ENCODE results near the gene DDX23.
"Not testable (repeated sequence)": the region's sequence is repeated elsewhere in the genome, so short reads cannot be mapped to it uniquely, and the experiment has no call there.

Gene DDX23

DNA sequence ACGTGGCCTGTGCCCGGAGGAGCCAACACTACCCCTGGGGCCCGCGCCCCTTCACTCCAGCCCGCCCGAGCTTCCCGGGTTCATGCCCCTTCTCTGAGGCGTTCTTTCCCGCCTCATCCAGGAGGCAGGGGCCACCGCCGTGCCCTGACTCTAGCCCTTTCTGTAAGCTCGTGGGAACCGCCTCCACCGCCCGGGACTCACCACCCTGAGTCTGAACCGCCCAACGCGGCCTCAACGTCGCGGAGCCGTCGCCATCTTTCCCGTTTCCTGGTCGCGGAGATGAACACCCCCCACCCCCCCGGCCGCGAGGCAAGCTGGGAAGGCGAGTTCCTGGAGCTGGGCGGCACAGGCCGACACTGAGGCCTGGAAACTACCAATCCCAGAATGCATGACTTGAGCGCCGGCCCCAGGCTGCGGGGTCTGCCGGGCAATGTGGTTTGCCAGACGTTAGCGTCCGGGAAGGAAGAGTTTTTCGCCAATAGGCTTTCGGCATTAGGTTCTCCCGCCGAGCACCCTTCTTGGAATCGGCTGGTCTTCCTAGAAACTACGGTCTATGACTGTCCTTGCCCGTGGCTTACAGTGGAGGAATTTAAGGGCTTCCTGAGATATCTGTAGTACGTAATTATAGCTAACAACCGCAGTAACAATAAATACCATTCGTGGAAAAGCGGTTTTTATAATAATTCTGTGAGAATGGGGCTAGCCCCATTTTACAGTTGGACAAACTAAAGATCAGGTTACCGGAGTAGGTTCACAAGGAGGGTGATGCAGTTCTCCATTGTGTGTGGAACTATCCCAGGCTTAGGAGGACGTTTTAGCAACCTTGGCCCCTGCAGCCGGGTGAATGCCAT, at the start of gene DDX23:
DDX23 (minus strand) TSS at position 281 of the 851 bp plus-strand sequence. CDS start 6,381 bp downstream, outside the sequence.
- in situ Hi-C loops (cut with HindIII; ENCODE audit: low sequenced_read_pairs): no loop called here

DNA sequence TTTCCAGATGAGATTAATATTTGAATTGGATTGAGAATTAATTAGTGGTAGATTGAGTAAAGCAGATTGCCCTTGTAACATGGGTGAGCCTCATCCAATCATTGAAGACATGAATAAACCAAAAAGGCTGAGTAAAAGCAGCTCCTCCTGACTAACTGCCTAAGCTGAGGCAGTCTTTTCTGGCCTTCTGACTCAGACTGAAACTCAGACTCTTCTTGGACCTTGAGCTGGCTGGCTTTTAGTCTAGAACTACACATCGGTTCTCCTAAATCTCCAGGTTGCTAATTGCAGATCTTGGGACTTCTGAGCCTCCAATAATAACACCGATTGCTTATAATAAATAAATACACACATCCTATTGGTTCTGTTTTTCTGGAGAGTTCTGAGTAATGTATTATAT, 49.3 kb upstream of the DDX23 start:
- in situ Hi-C loops (cut with HindIII; ENCODE audit: low sequenced_read_pairs): no loop called here

- in situ Hi-C loops (cut with HindIII; ENCODE audit: low sequenced_read_pairs): no loop called here
These were observed 47.7 kb upstream of the DDX23 start for GRCh38 chr12:48899651-48900050.

- in situ Hi-C loops (cut with HindIII; ENCODE audit: low sequenced_read_pairs): no loop called here
These were observed 42.3 kb upstream of the DDX23 start for GRCh38 chr12:48894271-48894670.

DNA sequence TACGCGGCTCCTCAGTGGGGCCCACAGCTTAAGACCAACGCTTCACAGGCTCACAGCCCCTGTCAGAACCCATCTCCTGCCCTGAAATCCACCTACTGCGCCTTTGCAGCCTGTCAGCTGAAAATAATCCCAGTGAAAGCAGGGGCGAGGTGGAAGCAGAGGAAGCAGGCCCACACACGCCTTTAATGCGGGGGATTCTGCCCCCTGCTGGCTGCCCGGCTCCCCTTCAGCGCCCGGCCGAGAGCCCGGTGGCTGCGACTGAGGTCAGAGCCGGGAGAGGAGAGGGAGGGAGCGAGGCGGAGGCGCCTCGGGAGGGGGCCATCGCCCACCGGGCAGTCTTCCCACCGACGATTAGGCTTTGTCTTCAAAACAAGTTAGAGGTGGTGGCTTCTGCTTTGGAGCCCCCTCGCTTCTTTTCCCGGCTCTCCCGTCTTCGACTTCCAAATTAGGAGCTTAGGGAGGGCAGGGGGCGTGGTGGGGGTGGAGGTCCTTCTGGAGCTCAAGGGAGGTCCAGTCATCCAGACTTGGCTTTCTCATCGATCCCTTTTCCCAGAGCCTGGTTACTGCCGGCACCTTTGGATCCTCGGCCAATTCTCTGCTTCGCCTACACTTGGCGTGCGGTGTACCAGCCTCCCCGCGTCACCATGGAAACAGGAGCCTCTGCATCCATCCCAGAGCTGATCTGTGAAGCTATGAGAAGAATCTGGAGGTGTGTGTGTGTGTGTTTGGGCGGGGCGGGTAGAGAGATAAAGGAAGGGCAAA, 38.9 kb upstream of the DDX23 start:
- in situ Hi-C loops (cut with HindIII; ENCODE audit: low sequenced_read_pairs): no loop called here

GRCh38 chr12:48889679-48890078, 37.7 kb upstream of the DDX23 start:
- in situ Hi-C loops (cut with HindIII; ENCODE audit: low sequenced_read_pairs): no loop called here

DNA sequence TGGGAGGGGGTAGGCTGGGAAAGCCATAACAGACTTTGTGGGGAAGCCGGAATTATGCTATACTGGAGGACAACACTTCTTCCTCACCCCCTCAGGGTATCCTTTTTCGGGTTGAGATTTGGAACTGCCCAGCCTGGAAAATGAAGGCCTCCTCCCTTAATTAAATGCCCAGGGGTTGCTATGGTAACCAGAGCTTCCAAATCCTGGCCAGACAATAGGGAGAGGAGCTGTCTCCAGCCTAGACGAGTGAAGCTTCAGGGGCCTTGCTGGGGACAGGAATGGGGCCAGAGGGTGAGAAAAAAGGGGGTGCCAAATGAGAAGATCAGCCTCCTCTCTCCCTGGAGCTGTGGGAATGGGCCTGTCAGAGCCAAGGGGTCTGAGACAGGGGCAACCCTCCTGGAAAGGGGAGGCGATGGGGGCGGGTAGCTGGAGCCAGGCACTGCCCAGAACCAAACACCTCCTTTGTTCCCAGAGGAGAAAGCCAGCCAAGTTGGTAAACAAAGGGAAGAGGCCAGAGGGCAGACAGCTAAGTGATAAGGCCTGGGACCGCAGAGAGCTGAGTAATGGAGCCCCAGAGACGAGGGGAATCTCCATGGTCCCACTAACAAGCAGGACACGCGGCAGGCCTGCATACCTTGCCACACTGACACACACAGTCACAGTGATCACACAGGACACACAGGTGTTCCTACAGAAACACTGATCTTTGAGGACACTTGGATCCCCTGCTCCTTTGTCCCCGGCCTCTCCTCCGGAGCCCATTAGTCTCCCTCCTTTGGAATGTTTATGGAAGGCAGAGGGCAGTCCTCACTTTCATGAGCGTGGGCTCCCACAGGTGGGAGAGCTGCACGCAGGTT, 31.6 kb upstream of the DDX23 start:
- in situ Hi-C loops (cut with HindIII; ENCODE audit: low sequenced_read_pairs): no loop called here

DNA sequence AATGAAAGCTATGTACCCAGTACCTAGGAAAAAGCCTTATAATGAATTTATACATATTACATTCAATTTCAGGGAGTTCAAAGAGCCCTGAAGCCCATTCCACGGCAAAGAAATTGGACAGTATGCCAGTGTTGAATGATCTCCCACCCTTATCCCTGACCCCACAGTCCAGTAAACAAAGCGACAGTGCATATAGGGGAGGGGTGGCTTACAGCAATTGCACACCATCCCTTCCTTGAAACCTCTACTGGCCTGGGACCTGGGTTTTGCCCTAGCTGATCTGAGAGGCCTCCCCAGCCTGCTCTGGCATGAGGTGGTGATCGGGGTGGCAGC, 31.0 kb upstream of the DDX23 start:
- in situ Hi-C loops (cut with HindIII; ENCODE audit: low sequenced_read_pairs): no loop called here

DNA sequence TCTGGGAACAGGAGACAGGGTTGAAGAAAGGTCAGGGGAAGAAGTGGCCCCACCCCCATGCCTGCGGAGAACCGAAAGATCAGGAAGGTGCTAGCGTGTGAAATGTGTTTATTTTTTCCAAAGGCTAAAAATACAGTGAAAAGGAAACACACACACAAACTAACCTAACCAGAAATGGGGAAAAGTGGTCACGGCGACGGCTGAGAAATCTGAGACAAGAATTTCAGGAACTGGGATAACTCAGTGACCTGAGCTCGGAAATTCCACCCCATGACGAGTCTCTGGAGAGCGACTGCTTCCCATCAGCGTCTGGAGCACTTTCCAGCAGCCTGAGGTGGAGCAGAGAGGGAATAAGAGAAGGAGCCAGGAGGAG, 30.3 kb upstream of the DDX23 start:
- in situ Hi-C loops (cut with HindIII; ENCODE audit: low sequenced_read_pairs): no loop called here

- in situ Hi-C loops (cut with HindIII; ENCODE audit: low sequenced_read_pairs): no loop called here
These were observed 29.8 kb upstream of the DDX23 start for GRCh38 chr12:48881686-48882314.

- in situ Hi-C loops (cut with HindIII; ENCODE audit: low sequenced_read_pairs): no loop called here
These were observed 28.7 kb upstream of the DDX23 start for GRCh38 chr12:48880647-48881046.

DNA sequence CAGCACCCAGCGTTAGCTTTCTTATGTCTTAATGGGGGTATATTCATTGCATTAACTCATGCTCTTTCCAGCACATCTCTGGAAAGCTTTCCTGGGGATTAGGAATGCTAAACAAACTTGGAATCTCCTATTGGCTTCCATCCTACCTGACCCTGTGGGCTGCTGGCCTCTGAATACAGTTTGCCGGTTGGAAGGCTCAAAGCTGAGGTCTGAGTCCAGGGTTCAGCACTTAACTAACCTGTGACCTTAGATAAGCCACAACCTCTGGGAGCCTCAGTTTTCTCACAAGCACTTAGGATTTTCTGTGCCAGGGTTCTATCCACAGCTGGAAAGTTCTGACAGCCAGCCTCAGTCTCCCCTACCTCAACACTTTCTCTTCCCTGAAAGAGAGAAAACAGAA, 26.6 kb upstream of the DDX23 start:
- in situ Hi-C loops (cut with HindIII; ENCODE audit: low sequenced_read_pairs): no loop called here

- in situ Hi-C loops (cut with HindIII; ENCODE audit: low sequenced_read_pairs): no loop called here
These were observed 24.1 kb upstream of the DDX23 start for GRCh38 chr12:48875944-48876515.

- in situ Hi-C loops (cut with HindIII; ENCODE audit: low sequenced_read_pairs): not testable (repeated sequence)
These were observed 21.6 kb upstream of the DDX23 start for GRCh38 chr12:48873534-48873933.

DNA sequence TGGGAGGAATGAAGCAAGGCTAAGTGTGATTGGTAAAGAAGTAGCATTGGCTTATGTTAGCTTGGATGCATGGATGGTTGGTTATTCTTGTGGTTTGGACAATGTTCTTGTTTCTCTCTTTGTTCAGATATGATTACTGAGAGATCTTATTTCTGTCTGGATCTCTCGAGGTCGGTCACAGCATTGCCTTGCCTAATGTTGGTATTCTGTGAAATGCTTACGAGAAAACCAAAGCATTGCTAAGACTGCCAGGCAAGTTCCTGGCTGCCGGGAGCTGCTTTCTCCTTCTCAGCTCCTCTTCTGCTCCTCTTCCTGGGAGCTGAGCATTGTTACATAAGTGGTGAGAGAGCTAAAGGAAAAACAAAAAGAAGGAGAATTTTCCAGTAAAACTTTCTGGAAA, 21.1 kb upstream of the DDX23 start:
- in situ Hi-C loops (cut with HindIII; ENCODE audit: low sequenced_read_pairs): no loop called here

DNA sequence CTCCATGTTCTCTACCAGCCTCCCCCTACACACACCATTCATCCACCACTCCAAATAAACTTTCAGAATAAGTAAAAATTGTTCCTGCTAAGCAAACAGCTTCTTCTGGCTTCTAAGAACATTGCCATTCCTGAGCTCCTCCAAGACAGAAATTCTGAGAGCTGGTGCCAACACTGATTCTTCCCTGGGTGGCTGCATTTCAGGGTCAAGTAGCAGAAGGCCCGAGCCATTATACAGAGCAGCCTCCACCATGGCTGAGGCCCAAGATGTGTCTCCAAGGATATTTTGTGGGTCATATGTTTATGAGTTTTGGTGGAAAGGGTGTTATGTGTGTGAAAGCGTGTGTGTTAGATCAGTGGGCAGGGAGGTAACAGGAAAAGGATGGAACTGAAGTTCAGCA, 17.2 kb upstream of the DDX23 start:
- in situ Hi-C loops (cut with HindIII; ENCODE audit: low sequenced_read_pairs): no loop called here

DNA sequence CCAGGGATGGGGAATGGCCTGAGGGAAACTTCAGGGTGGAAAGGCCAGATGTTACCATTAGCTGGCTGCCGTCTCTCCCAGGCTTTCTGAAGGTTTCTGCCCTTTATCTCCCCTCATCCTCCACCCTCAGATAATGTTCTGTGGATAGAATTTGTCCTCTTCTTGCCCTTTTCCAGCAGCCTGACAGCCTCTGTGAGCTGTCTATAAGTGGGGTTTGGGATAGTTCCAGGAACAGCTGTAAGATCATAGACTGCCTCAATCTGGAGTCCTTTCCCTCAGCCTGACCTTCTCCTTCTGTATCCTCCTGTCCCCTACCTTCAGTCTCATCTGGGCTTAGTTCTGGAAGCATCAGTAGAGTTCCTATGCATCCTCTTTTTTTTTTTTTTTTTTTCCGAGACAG, 16.5 kb upstream of the DDX23 start:
- in situ Hi-C loops (cut with HindIII; ENCODE audit: low sequenced_read_pairs): no loop called here

DNA sequence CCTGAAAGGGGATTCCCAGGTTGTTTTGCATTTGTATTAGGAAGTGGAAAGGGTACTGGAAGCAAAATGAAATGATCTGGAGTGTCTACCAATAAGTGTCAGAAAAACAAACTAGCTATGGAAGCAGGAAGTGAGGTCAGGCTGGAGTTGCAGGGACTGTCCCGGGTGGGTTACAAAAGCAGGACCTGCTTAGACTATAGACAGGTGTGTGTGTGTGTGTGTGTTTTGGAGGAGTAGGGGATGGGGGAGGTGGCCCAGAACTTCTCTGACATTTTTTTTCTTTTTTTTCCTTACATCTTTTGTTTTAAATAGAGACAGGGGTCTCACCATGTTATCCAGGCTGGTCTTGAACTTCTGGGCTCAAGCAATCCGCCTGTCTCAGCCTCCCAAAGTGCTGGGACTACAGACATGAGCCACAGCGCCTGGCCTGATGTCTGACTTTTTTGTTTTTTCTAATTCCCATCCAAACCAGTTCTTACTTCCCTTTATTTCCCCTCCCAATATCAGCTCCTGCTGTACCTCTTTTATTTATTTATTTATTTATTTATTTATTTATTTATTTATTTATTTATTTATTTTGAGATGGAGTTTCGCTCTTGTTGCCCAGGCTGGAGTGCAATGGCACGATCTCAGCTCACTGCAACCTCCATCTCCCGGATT, 14.2 kb upstream of the DDX23 start:
- in situ Hi-C loops (cut with HindIII; ENCODE audit: low sequenced_read_pairs): no loop called here

GRCh38 chr12:48865281-48866051, 13.5 kb upstream of the DDX23 start, which contains the start of gene RND1:
RND1 (minus strand) TSS chr12:48865870; CDS start chr12:48865767, 103 bp downstream.
- in situ Hi-C loops (cut with HindIII; ENCODE audit: low sequenced_read_pairs): no loop called here
